ENCODE measurements around the gene KIF15. TPM values are rescaled to one million over a fixed set of nuclear protein-coding genes. Genes with fewer than 3 reads are reported as not detected.
A peak's percentile ranks its signal among the peaks of the same experiment; 100 is the strongest.
"Not testable (repeated sequence)": the region's sequence is repeated elsewhere in the genome, so short reads cannot be mapped to it uniquely, and the experiment has no call there.

The KIF15 gene
- total and polyA plus RNA-seq, 4 experiments from 2014 or later: 0.19 to 0.38 TPM; not detected in 2

DNA sequence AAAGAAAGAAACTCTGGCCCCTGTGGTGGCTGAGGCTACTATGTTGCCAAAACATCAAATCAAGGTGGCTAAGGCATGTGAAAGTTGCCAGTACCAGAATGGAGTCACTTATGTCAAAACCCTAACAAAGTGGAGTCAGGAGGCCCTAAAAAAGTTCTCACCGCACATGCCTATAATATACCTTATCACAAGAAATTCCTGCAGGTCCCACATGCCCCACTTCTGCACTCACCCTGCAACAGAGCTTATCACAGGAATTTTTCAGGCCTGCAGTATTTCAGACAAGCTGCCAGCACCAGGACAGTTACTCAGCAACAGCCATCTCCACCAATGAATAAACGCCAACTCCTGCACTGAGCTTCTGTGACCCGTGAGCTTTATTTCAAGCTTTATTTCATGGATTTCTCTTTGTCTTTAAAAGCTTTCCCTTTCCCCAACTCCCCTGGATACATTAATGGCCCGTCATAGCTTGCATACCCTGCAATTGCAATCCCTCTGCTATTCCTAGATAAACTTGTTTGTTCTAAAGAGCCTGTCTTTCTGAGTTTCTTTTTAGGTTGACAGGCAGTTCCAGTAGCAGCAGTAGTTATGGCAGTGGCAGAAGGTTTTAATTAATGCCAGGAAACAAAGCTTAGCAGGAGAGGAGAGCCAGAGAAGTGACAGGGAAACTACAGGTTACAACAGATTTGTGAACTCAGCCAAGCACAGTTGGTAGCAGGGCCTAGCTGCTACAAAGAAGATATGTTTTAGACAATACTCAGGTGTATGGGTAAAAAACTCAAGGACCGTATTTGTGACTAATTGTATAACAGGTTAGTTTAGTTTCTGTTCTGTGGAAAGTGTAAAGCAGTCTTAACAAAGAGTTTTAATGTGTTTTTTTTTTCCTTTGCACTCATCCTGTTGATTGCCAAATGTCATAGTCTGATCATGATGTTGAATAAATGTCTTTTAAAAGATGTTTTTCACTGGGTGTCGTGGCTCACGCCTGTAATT lies 84.2 kb downstream of the KIF15 start:
- DNase-seq: no peak
- no peaks in the 10 kb centered on the region for H3K9me3 ChIP-seq (ENCODE audit: control insufficient read depth in 1 of 2, low read length in 2 of 2)
- no peaks in the 10 kb centered on the region for H3K27me3 ChIP-seq (ENCODE audit: insufficient read depth, low read length)
- H3K4me1 Mint-ChIP-seq: no peaks in the 10 kb centered on the region
- no peak overlapping the region for H3K27ac Mint-ChIP-seq
- H3K4me1 ChIP-seq (ENCODE audit: insufficient read depth, low read length): no peaks in the 10 kb centered on the region
- no peak overlapping the region for H3K4me3 ChIP-seq (ENCODE audit: low read length in 2 of 2)
- ChIA-PET CTCF (ENCODE audit: partially characterized antibody) (interaction anchor here (0.7 kb wide), 1 partner anchor 43 kb away, joined by 3 read pairs; no protein-coding TSS in a partner anchor), POLR2A (ENCODE audit: partially characterized antibody) (no interaction called here)
- intact Hi-C loops (cut with micrococcal nuclease): no loop called here
- no peaks in the 10 kb centered on the region for H3K27me3 Mint-ChIP-seq
- H3K9me3 Mint-ChIP-seq: no peaks in the 10 kb centered on the region
- H3K36me3 Mint-ChIP-seq: no peaks in the 10 kb centered on the region
- no peak overlapping the region for H3K4me3 Mint-ChIP-seq
- H3K27ac ChIP-seq (ENCODE audit: low read depth, low read length): no peak overlapping the region
- no peaks in the 10 kb centered on the region for H3K36me3 ChIP-seq (ENCODE audit: insufficient read depth, low read length)

GRCh38 chr3:44848634-44849033 lies 87.0 kb downstream of the KIF15 start:
- no peaks in the 10 kb centered on the region for H3K36me3 ChIP-seq (ENCODE audit: insufficient read depth, low read length)
- no peaks in the 10 kb centered on the region for H3K9me3 ChIP-seq (ENCODE audit: control insufficient read depth in 1 of 2, low read length in 2 of 2)
- CTCF ChIA-PET (ENCODE audit: partially characterized antibody): no interaction called here
- Mint-ChIP-seq H3K9me3 (peaks cover 0 to 1% (median 0%) of the 10 kb centered on the region in 8 donors), H3K4me1 (peaks cover 0 to 1% (median 0%) of the 10 kb centered on the region in 4 donors), H3K27me3 (no peaks in the 10 kb centered on the region), H3K4me3 (no peak overlapping the region), H3K27ac (no peak overlapping the region), H3K36me3 (peaks cover 0 to under 1% of the 10 kb centered on the region in 2 donors)
- no peak overlapping the region for H3K4me3 ChIP-seq (ENCODE audit: low read length in 2 of 2)
- intact Hi-C loops (cut with micrococcal nuclease): no loop called here
- H3K4me1 ChIP-seq (ENCODE audit: insufficient read depth, low read length): no peaks in the 10 kb centered on the region
- DNase-seq: no peak
- POLR2A ChIA-PET (ENCODE audit: partially characterized antibody): no interaction called here
- H3K27me3 ChIP-seq (ENCODE audit: insufficient read depth, low read length): no peaks in the 10 kb centered on the region
- no peak overlapping the region for H3K27ac ChIP-seq (ENCODE audit: low read depth, low read length)

GRCh38 chr3:44856663-44857062 lies 95.1 kb downstream of the KIF15 start:
- H3K27ac Mint-ChIP-seq; H3K27ac ChIP-seq (ENCODE audit: low read depth, low read length); H3K4me1 ChIP-seq (ENCODE audit: insufficient read depth, low read length); CTCF ChIA-PET (ENCODE audit: partially characterized antibody); H3K9me3 ChIP-seq (ENCODE audit: control insufficient read depth in 1 of 2, low read length in 2 of 2); POLR2A ChIA-PET (ENCODE audit: partially characterized antibody); H3K27me3 Mint-ChIP-seq; H3K4me1 Mint-ChIP-seq; H3K36me3 Mint-ChIP-seq; H3K9me3 Mint-ChIP-seq; H3K4me3 ChIP-seq (ENCODE audit: low read length in 2 of 2); DNase-seq; intact Hi-C loops (cut with micrococcal nuclease); H3K27me3 ChIP-seq (ENCODE audit: insufficient read depth, low read length); H3K4me3 Mint-ChIP-seq; H3K36me3 ChIP-seq (ENCODE audit: insufficient read depth, low read length): not testable (repeated sequence)

DNA sequence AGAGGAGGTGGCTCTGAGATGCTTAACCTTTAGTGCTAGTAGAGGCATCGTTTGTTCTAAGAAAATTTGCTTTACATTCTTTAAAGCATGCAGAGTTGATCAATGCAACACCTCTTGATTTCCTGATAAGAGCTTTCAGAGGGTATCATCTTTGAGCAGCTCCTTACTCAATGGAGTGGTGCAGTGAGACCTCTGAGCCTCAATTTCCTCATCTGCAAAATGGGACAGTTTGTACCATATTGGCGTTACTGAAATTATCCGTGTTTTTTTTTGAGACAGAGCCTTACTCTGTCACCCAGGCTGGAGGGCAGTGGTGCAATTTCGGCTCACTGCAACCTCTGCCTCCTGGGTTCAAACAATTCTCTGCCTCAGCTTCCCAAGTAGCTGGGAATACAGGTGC lies 98.5 kb downstream of the KIF15 start:
- peak overlapping the region in 6 of 8 donors; percentile 40 to 78 (median 68) for H3K4me3 Mint-ChIP-seq
- ChIA-PET CTCF (ENCODE audit: partially characterized antibody) (interaction anchor here (0.7 kb wide), 1 partner anchor 265 kb away, joined by 3 read pairs; no protein-coding TSS in a partner anchor), POLR2A (ENCODE audit: partially characterized antibody) (no interaction called here)
- Histone ChIP-seq H3K36me3 (ENCODE audit: insufficient read depth, low read length) (no peaks in the 10 kb centered on the region), H3K4me3 (ENCODE audit: low read length in 2 of 2) (no peak overlapping the region), H3K9me3 (ENCODE audit: control insufficient read depth in 1 of 2, low read length in 2 of 2) (no peaks in the 10 kb centered on the region), H3K27ac (ENCODE audit: low read depth, low read length) (no peak overlapping the region), H3K27me3 (ENCODE audit: insufficient read depth, low read length) (no peaks in the 10 kb centered on the region), H3K4me1 (ENCODE audit: insufficient read depth, low read length) (peaks cover 26% of the 10 kb centered on the region)
- DNase-seq: no peak
- no peaks in the 10 kb centered on the region for H3K9me3 Mint-ChIP-seq
- peaks cover 11 to 33% (median 24%) of the 10 kb centered on the region in 4 donors for H3K4me1 Mint-ChIP-seq
- no peaks in the 10 kb centered on the region for H3K27me3 Mint-ChIP-seq
- intact Hi-C loops (cut with micrococcal nuclease): loop anchor here (2.0 to 5.0 kb wide), 3 partner anchors 349 to 1169 kb away; partner anchors contain the start of genes ABHD5 and TCAIM
- peaks cover 0 to 3% of the 10 kb centered on the region in 2 donors for H3K36me3 Mint-ChIP-seq
- peak overlapping the region in 2 of 7 donors; percentile 13 to 33 for H3K27ac Mint-ChIP-seq

DNA sequence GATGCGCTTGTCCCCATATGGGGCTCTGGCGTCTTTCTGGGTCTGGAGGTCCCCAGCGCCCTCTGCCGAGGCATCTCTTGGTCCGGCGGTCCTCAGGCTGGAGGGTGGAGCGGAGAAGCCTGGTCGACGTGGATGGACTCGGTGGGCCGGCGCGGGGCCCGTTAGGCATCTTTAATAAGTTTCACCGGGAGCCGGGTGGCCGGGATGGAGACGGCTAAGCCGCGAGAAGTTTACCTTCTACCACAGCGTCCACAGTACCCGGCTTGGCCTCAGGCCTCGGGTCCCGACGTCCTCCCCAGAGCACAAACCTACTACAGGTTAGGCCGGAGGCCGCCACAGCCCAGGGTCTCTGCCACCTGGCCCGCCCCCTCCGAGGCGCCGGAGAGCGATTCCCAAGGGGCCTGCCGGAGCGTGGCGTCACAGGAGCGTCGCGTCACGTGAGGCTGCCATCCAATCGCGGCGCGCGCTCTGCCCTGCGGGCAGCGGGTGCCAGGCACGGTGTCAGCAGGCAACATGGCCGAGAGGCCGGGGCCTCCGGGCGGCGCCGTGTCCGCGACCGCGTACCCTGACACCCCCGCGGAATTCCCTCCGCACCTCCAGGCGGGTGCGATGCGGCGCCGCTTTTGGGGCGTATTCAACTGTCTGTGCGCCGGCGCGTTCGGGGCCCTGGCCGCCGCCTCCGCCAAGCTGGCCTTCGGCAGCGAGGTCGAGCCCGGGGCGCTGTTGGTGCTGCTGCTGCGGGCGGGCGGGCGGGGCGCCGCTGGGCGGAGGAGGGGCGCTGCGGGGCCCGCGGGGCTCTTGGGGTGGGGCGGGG lies 100.0 kb downstream of the KIF15 start, which contains the start of gene TMEM42:
Gene TMEM42 (plus strand): TSS at position 501 of the 814 bp plus-strand sequence. CDS start 13 bp downstream, at position 514.
- peaks cover 38% of the 10 kb centered on the region for H3K4me1 ChIP-seq (ENCODE audit: insufficient read depth, low read length)
- no peaks in the 10 kb centered on the region for H3K9me3 ChIP-seq (ENCODE audit: control insufficient read depth in 1 of 2, low read length in 2 of 2)
- POLR2A ChIA-PET (ENCODE audit: partially characterized antibody): interaction anchor here (1.0 to 1.6 kb wide), 5 partner anchors 100 to 523 kb away, joined by 4 to 7 read pairs (median 6); partner anchors contain the start of genes EXOSC7, KIAA1143, KIF15 and TCAIM
- H3K27ac ChIP-seq (ENCODE audit: low read depth, low read length): peak within 1 kb of the TSS; percentile 88
- peak; percentile 84 to 91 (median 88) for DNase-seq
- no peaks in the 10 kb centered on the region for H3K27me3 Mint-ChIP-seq
- CTCF ChIA-PET (ENCODE audit: partially characterized antibody): no interaction called here
- peak within 1 kb of the TSS; percentile 88 to 93 (median 90) for H3K4me3 Mint-ChIP-seq
- peak within 1 kb of the TSS; percentile 46 to 85 for H3K4me3 ChIP-seq (ENCODE audit: low read length in 2 of 2)
- intact Hi-C loops (cut with micrococcal nuclease): loop anchor here (1.0 to 5.0 kb wide), 5 partner anchors 100 to 1171 kb away; partner anchors contain the start of genes ABHD5, EXOSC7, KIAA1143 and KIF15
- H3K36me3 Mint-ChIP-seq: peaks cover 0 to 6% of the 10 kb centered on the region in 2 donors
- H3K9me3 Mint-ChIP-seq: no peaks in the 10 kb centered on the region
- H3K36me3 ChIP-seq (ENCODE audit: insufficient read depth, low read length): no peaks in the 10 kb centered on the region
- no peaks in the 10 kb centered on the region for H3K27me3 ChIP-seq (ENCODE audit: insufficient read depth, low read length)
- peak within 1 kb of the TSS; percentile 90 to 98 (median 94) for H3K27ac Mint-ChIP-seq
- peaks cover 19 to 47% (median 36%) of the 10 kb centered on the region in 4 donors for H3K4me1 Mint-ChIP-seq

GRCh38 chr3:44862226-44862637 lies 100.6 kb downstream of the KIF15 start:
- ChIA-PET POLR2A (ENCODE audit: partially characterized antibody) (interaction anchor here (1.0 to 1.6 kb wide), 5 partner anchors 101 to 524 kb away, joined by 4 to 7 read pairs (median 6); partner anchors contain the start of genes EXOSC7, KIAA1143, KIF15 and TCAIM), CTCF (ENCODE audit: partially characterized antibody) (no interaction called here)
- peak overlapping the region; percentile 46 to 75 for H3K4me3 ChIP-seq (ENCODE audit: low read length in 2 of 2)
- Mint-ChIP-seq H3K4me3 (peak overlapping the region; percentile 84 to 90 (median 88)), H3K36me3 (peaks cover 0 to 7% of the 10 kb centered on the region in 2 donors), H3K9me3 (no peaks in the 10 kb centered on the region), H3K27ac (peak overlapping the region; percentile 88 to 96 (median 91)), H3K4me1 (peaks cover 25 to 53% (median 42%) of the 10 kb centered on the region in 4 donors), H3K27me3 (no peaks in the 10 kb centered on the region)
- H3K4me1 ChIP-seq (ENCODE audit: insufficient read depth, low read length): peaks cover 40% of the 10 kb centered on the region
- intact Hi-C loops (cut with micrococcal nuclease): loop anchor here (5.0 kb wide), 1 partner anchor 525 kb away; the partner anchor contains the start of gene TCAIM
- no peaks in the 10 kb centered on the region for H3K27me3 ChIP-seq (ENCODE audit: insufficient read depth, low read length)
- H3K36me3 ChIP-seq (ENCODE audit: insufficient read depth, low read length): no peaks in the 10 kb centered on the region
- peak overlapping the region; percentile 88 for H3K27ac ChIP-seq (ENCODE audit: low read depth, low read length)
- H3K9me3 ChIP-seq (ENCODE audit: control insufficient read depth in 1 of 2, low read length in 2 of 2): no peaks in the 10 kb centered on the region
- no peak for DNase-seq

Measured in CD4-positive, alpha-beta memory T cell (primary cell).